Ureter (tissue), 1 donor: ENCODE measurements around the gene LTO1. TPM values are rescaled to one million over a fixed set of nuclear protein-coding genes. Genes with fewer than 3 reads are reported as not detected.
A peak's percentile ranks its signal among the peaks of the same experiment; 100 is the strongest.

Experiments used
- DNase-seq: peaks from one replicate; pipeline ENCODE4 v3.0.0-alpha.2; 2020; ENCODE audit warnings: low spot score
- total RNA-seq: library from RNA; stranded (reverse); gene quantifications from one replicate; pipeline ENCODE4 v1.2.4, GENCODE V29; 2023
- donor health status: DM: yes; HTN: yes; CAD: no.

LTO1 gene
- total RNA-seq = 42.1 TPM

- peak; percentile 96 for DNase-seq
These were observed at the start of gene LTO1 for GRCh38 chr11:69674886-69675714. LTO1 (minus strand) TSS chr11:69675353; CDS start chr11:69675239, 114 bp downstream.

- DNase-seq = no peak
These were observed 46.6 kb upstream of the LTO1 start for GRCh38 chr11:69721745-69722144.

- no peak for DNase-seq
These were observed 46.0 kb upstream of the LTO1 start for GRCh38 chr11:69721106-69721505.

- DNase-seq = no peak
These were observed 43.8 kb upstream of the LTO1 start for GRCh38 chr11:69718912-69719311.

- no peak for DNase-seq
These were observed 43.0 kb upstream of the LTO1 start for GRCh38 chr11:69718147-69718546.

GRCh38 chr11:69716891-69717747 is 42.0 kb upstream of the LTO1 start:
- DNase-seq = no peak

- DNase-seq = no peak
These were observed 40.9 kb upstream of the LTO1 start for GRCh38 chr11:69716099-69716498.

- DNase-seq = no peak
These were observed 40.3 kb upstream of the LTO1 start for GRCh38 chr11:69715446-69715845.

GRCh38 chr11:69711822-69712801 is 37.0 kb upstream of the LTO1 start:
- DNase-seq = no peak

- DNase-seq = no peak
These were observed 33.7 kb upstream of the LTO1 start for GRCh38 chr11:69708736-69709401.

- DNase-seq = no peak
These were observed 32.0 kb upstream of the LTO1 start for GRCh38 chr11:69707176-69707575.

GRCh38 chr11:69705901-69706787 is 31.0 kb upstream of the LTO1 start:
- no peak for DNase-seq

- no peak for DNase-seq
These were observed 30.2 kb upstream of the LTO1 start for GRCh38 chr11:69705351-69705811.

GRCh38 chr11:69704508-69705253 is 29.5 kb upstream of the LTO1 start:
- DNase-seq = no peak

GRCh38 chr11:69703768-69704507 is 28.8 kb upstream of the LTO1 start, which contains the start of gene FGF19:
FGF19 (minus strand) TSS chr11:69704022; CDS start chr11:69703876, 146 bp downstream.
- no peak for DNase-seq

GRCh38 chr11:69703453-69703767 is 28.3 kb upstream of the LTO1 start:
- DNase-seq = no peak

GRCh38 chr11:69702769-69703452 is 27.8 kb upstream of the LTO1 start:
- DNase-seq = no peak

- no peak for DNase-seq
These were observed 27.1 kb upstream of the LTO1 start for GRCh38 chr11:69702239-69702691.
